Stimulated activated CD4-positive, alpha-beta T cell treated with anti-CD3 and anti-CD28 coated beads, Interleukin-1b, Interleukin-23, amount 100 ng/mL, for 48 hours (primary cell): ENCODE data around the gene SLC27A1.

Experiments
- DNase-seq: peaks from one replicate; pipeline ENCODE4 v3.0.0-alpha.2; 2020

Gene SLC27A1

DNA sequence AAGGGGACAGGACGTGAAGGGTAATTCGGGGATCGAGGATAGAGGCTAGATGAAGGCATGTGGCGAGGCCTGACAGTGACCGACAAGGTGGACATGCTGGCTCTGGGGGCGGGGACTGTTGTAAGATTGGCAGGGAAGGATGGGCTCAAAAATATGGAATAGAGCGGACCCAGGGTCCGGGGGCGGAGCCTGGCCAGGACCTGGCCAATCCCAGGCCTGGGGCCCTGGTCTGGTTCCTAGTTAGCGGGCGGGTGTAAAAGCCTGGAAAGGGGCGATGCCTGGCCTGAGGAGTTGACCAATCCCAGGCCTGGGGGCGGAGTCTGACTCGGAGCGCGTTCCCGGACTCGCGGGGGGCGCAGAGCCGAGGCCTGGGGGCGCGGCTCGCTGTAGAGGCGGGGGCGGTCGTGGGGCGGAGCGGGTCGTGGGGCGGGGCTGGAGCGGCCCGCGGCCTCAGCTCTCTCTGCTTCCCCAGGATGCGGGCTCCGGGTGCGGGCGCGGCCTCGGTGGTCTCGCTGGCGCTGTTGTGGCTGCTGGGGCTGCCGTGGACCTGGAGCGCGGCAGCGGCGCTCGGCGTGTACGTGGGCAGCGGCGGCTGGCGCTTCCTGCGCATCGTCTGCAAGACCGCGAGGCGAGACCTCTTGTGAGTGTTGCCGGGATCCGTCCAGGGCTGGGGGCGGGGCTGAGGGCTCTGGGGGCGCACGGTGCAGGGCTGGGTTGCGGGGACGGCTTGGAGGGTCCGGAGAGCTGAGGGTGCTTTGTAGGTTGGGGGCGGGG is at the start of gene SLC27A1:
SLC27A1 (plus strand) TSS at position 457 of the 774 bp plus-strand sequence; CDS start at position 474, 17 bp downstream.
- peak; percentile 91 for DNase-seq

DNA sequence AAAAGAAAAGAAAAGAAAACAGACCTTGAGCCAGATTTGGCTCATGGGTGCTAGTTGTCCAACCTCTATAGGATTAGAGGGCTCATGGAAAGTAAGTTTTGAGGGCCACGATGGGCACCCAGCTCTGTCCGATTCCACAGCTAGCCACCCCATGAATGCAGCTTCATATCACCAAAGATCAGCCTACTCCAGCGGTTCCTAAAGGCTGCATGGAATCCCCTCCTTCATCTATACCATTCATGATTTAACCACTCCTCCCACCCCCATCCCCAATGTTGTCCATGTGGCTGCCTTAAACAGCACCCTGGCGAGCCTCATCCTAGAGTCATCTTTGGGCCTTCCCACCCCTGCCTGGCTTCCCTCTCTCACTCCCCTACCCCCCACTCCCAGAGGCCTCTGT is 48.4 kb upstream of the SLC27A1 start:
- DNase-seq: no peak

DNA sequence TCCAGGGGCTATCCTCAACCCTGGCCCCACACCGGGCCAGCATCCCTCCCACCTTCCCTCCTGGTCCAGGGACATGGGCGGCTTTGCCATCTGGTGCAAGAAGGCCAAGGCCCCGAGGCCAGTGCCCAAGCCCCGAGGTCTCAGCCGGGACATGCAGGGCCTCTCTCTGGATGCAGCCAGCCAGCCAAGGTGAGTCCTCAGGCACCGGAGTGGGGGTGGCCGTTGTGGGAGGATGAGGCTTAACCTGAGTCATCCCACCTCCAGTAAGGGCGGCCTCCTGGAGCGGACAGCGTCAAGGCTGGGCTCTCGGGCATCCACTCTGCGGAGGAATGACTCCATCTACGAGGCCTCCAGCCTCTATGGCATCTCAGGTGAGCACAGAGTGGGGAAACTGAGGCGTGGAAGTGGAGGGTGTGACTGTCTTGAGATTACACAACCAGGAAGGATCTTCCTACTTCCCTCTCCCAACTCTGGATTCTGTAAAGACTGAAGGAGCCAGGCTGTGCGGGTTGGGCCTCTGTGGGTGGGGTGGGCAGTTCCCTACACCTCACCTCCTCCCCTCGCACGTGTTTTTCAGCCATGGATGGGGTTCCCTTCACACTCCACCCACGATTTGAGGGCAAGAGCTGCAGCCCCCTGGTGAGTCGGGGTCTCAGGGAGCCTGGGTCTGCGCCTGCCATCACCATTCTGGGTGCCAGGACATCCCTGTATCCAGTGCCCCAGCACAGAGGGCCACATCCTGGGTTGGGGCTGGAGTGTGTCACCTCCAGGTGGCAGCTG is 46.7 kb upstream of the SLC27A1 start:
- DNase-seq: no peak

DNA sequence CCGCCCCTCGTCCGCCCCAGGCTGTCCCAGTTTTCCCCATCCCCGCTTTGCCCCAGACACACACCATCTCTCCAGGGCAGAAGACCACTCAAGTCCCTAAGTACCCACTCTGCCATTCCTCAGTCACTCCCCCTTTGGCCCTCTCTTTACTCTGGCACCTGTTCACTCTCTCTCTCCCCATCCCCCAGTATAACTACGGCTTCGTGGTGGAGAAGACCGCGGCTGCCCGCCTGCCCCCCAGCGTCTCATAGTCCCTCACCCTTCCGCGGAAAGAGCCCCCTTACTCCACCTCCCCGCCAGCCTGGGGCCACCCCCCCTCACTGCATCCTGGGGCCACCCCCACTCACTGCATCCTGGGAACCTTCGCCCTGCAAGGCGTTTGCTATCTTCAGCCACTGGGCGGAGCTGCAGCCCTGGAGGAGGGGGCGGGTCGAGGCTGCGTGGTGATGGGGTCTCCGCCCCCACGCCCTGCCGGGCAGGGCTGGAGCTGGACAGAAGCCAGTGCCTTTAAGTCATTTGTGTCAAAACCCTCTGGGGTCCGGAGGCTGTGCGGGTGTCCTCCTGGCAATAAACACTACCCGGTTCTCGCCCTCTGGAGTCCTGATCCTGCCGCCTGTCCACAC is 45.5 kb upstream of the SLC27A1 start:
- peak; percentile 36 for DNase-seq

DNA sequence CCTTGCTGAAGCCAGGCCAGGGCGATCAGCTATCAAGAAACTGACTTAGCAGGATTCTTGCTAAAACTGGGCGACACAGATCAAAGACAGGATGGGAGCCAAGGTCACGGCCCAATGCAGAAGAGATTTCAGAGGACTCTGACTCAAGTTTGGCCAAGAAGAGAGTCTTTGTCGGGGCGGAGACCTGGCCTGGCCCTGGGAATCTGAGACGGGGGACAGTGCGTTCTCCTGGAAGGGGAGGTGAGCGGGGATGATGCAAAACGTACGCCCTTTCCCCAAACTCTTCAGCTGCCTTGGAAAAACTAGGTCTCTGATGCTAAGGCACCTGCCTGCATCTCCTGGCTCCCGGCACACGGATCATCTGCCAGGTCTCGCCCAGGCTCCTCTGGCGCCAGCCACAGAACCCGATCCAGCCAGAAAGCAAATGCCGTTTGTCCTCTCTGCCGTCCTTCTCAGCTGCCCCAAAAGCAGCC is 40.6 kb upstream of the SLC27A1 start:
- no peak for DNase-seq

DNA sequence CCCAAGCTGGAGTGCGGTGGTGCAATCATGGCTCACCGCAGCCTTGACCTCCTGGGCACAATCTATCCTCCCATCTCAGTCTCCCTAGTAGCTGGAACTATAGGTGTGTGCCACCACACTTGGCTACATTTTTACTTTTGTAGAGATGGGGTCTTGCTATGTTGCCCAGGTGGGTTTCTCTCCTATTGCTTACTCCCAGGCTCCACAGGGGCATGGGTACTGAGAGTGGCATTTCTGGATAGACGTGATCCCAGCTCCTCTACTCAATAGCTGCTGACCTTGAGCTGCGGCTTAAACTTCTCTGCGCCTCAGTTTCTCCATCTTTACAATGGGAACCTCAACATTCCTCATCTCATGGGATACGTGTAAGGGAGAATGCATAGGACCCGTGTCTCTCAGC is 38.9 kb upstream of the SLC27A1 start:
- no peak for DNase-seq

DNA sequence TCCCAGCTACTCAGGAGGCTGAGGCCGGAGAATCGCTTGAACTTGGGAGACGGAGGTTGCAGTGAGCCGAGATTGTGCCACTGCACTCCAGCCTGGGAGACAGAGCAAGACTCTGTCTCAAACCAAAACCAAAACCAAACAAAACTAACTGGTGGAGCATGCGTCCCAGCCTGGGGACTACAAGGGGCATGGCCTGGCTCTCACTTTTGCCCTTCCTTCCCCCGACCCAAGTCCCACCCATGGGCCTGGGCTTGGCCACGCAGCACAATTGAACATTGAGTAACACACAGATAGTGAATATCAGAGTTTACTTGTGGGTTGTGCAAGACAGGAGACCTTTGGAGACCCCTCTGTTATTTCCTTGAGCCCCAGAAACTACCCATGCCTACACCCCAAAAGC is 35.1 kb upstream of the SLC27A1 start:
- DNase-seq: no peak

DNA sequence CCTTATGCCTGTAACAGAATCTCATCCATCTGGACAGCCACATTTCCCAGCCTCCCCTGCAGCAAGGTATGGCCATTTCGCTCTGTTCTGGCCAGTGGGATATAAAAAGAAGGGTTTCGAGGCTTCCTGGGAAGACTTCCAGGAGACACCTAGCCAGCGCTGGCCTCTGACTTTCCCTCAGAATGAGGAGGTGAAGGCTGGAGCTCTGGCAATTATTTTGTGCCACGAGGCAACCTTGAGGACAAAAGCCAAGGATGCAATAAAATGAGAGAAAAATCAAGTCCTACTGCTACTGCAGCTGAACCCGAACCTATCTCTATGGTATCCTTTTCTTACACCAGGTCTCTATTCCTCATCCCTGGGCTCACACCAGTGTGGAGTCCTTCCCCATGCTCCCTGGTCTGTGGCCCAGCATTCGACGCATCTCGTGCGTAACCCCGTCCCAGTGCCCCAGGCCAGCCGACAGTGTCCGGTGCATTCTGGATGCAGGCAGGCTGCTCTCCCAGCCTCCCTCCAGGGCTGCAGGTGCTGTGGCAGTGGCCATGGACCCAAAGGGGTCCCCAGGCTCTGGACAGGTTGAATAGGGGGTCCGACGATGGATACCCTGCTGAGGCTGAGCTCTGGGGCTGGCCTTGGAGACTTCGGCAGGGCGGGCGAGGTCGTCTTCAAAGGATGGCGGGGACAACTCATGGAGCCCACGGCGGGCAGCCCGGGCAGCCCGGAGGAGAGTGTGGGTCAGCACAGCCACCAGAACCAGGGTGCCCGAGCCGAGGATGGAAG is 34.0 kb upstream of the SLC27A1 start:
- DNase-seq: no peak

DNA sequence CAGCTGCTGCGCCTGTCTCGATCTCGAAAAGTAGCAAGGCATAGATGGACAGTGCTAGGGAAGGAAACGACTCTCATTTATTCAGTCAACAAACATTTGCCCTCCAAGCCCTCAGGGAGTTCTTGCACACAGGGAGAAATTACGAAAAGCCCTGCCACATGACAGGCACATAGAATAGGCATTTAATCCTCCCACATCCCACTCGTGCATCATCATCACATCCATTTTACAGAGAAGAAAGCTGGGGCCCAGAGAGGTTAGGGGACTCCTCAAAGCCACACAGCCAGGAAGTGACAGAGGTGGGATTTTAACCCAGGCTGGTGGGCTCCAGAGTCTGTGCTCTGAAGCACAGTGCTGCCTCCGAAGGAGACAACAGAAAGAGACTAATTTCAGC is 33.5 kb upstream of the SLC27A1 start:
- DNase-seq: no peak

DNA sequence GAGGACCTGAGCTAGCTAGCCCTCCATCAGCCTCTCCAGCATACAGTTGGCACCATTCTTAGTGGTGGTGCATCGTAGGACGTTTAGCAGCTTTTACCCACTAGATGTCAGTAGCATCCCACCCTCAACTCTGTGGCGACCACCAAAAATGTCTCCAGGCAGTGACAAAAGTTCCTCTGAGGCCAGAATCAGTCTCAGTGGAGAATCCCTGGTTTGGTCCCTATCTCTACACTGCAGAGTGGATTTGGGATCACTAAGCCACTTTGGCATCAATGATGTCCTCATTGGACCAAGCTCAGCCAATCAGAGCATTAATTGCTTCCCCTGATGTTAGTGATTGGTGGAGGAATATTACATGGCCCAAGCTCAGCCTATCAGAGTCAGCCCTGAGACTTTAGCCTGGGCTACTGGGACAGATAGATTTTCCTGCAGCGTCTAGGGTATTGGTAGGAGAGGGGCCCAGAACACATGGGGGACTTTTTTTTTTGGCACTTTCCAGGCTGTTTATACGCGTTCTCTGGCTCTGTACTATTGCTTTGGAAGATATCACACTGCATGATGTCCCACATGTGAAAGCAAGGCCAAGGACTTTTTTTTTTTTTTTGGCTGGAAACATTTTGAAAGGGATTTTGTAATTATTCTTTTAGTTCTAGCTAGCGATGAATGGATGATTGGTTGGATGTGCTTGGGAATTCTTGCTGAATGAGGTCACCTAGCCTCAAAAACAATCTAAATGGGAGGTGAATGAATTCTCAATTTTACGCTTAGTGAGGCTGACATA is 28.9 kb upstream of the SLC27A1 start:
- peak; percentile 21 for DNase-seq

DNA sequence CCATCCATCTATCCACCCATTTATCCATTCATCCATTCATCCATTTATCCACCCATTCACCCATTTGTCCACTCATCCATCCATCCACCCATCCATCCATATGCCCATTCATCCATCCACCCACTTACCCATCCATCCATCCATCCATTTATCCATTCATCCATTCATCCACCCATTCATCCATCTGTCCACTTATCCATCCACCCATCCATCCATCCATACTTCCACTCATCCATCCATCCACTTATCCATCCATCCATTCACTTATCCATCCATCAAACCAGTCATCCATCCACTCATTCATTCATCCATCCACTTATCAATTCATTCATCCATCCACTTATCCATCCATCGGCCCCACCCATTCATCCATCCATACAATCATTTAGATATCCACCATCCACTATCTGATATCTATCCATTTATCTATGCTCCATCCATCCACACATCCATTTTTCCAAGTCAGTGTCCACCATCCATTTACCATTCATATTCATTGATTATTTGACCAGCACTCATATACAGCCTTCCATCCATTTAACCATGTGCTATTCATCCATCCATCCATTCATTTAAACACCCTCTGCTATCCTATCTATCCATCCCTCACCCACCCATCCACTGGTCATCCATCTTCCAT is 24.7 kb upstream of the SLC27A1 start:
- DNase-seq: no peak

DNA sequence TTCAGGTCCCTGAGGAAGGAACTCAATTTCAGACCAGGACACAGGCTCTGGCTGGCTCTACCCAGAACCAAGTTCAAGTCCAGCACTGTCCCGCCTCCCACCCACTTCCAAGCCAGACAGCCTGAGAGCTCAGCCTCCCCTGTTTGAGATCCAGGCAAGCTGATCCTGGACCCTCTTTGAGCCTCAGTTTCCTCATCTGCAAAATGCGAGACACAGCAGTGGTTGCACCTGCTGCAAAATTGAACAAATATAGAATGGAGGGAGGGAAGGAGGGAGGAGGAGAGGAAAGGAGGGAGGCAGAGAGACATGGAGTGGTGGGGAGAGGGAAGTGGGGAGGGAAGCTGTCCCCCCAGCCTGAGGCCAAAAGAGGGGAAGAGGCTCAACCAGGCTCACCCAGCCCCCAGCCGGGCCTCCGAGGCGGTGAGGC is 22.6 kb upstream of the SLC27A1 start:
- no peak for DNase-seq

DNA sequence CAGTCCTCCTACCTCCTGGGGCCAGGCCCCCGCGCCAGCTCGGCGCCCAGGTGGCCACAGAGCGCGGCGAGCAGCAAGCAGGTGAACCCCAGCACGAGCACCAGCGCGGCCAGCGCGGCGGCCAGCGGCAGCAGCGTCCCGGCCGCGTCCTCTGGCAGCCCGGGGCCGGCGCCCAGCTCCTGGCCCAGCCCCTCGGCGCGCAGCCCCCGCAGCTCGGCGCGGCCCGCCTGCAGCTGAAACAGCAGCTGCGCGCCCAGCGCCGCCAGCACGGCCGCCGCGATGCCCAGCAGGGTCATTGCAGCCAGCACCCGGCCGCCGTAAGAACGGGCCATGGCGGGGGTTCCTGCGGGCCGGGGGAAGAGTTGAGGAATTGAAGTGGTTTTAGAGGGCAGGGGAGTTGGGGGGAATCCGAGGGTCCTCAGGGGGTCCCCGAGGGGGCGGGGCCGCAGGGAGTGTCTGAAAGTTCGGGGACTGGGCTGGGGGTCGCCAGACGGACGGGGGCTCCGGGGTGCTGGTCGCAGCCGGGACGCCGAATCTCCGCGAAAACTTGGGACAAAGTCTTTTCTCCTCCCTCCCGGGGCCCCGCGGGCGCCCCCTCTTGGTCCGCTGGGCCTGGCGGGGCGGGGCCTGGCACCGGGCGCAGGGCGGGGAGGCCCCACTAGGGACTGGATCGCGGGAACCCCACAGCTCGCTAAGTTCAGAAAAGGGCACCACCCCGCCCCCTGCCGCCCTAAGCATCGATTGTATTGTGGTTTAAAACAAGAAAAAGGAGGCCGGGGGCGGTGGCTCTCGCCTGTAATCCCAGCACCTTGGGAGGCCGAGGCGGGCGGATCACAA is 22.0 kb upstream of the SLC27A1 start, which contains the start of gene TMEM221:
TMEM221 (minus strand) TSS at position 538 of the 837 bp plus-strand sequence; CDS start at position 332, 206 bp downstream.
- DNase-seq: peak; percentile 52

DNA sequence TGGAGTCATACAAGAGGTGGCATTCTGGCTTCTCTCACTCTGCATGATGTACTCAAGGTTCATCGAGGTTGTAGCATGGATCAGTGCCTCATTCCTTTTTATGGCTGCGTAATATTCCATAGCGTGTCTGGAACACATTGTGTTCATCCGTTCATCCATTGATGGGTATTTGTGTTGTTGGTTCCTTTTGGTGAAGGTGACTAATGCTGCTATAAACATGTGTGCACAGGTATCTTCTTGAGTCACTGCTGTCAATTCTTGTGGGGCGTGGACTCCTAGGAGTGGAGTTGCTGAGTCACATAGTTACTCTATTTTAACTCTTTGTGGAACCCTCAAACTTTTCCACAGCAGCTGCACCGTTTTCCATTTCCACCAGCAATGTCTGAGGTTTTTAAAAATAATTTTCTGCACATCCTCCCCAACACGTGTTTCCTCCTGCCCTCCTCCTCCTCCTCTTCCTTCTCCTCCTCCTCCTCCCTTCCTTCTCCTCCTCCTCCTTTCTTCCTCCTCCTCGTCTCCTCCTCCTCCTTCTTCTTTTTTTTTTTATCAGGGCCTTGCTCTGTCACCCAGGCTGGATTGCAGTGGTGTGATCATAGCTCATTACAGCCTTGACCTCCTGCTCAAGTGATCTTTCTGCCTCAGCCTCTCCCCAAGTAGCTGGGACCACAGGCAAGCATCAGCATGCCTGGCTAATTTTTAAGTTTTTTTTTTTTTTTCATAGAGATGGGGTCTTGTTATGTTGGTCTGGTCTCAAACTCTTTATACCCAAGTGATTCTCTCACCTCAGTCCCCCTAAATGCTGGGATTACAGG is 19.9 kb upstream of the SLC27A1 start:
- peak; percentile 69 for DNase-seq

DNA sequence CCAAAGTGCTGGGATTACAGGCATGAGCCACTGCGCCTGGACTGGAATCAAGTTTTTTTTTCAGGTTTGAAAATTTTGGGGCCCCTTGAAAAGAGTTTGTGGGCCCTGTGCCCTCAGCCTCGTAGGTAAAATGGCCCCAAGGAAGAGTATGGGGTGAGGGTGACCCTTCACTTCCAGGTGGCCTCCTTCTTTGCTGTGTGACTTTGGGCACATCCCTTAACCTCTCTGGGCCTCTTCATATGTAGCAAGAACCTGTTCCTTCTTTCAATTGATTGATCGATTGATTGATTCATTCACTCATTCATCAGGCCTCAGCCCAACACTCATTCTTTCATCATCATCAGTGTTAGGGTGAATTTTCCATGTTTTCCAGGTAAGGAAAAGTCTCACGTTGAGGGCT is 18.5 kb upstream of the SLC27A1 start:
- no peak for DNase-seq

DNA sequence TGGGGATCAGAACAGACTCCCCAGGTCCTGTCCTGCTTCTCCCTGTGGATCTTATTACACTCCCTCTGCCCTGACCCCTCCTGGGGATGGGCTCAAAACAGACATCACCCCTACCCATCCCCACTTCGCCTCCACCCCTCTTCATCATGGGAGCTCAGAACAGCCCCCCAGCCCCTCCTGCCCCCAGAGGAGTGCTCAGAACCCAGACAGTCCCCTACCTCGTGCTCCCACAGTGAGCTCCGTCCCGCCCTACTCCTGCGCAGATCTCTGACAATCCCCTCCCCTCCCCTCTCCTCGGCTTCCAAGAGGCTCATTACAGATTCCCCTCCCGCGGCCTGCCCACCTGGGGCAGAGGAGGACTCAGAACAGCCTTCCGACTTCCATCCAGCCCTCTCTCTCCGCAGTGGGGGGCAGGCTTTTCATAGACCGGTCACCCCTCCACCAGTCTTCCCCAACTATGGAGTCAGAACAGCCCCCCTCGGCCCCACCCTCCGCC is 15.7 kb upstream of the SLC27A1 start:
- no peak for DNase-seq

DNA sequence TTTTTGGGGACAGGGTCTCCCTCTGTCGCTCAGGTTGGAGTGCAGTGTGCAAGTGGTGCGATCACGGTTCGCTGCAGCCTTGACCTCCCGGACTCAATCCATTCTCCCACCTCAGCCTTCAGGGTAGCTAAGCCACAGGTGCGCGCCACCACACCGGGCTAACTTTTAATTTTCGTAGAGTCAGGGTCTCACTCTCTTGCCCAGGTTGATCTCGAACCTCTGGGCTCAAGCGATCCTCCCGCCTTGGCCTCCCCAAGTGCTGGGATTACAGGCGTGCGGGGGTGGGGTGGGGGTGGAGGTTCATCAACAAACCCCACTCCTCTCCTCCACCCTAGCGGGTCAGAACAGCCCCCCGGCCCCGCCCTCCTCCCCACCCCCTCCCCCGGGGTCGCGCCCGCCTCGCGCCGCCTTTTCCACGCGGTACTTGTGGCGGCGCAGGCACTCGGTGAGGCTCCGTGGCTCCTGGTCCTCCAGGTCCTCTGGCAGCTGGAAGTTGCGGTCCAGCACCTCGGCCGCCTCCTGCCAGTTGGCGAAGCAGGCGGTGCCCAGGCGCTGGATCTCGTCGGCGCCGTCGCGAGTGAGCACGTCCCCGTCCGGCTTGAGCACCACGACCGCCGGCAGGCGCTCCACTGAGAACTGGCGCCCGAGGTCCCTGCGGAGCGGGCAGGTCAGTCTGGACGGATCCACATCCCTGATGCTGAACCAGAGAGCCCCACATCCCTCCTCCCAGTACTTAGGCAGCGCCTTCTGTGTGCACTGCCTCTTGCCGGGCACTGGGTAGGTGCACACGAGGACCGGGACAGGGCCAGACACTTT is 14.8 kb upstream of the SLC27A1 start:
- no peak for DNase-seq

DNA sequence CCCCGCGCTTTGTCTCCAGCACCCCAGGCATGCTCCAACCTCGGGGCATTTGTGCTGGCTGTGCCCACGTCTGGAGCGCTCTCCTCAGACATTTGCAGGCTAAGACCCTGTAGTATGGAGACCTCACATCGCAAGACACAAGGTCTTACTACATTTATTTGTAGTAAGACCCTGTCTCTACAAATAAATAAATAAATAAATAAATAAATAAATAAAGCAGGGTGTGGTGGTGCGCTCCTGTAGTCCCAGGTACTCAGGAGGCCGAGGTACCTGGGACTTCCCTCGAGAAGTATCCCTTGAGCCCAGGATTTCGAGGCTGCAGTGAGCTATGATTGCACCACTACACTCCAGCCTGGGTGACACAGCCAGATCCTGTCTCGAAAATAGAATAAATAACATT is 14.2 kb upstream of the SLC27A1 start:
- DNase-seq: no peak
